HG02840 (cell line): Measurements from ENCODE around the gene DDN.

Source experiments
- ATAC-seq: cut with Tn5 transposase; IDR thresholded peaks from one replicate; pipeline ENCODE4 v1.9.1; 2021; ENCODE audit warnings: mild to moderate bottlenecking, moderate library complexity, moderate number of reproducible peaks; ENCODE audit not compliant: unreplicated experiment, low FRiP score

DDN gene

DNA sequence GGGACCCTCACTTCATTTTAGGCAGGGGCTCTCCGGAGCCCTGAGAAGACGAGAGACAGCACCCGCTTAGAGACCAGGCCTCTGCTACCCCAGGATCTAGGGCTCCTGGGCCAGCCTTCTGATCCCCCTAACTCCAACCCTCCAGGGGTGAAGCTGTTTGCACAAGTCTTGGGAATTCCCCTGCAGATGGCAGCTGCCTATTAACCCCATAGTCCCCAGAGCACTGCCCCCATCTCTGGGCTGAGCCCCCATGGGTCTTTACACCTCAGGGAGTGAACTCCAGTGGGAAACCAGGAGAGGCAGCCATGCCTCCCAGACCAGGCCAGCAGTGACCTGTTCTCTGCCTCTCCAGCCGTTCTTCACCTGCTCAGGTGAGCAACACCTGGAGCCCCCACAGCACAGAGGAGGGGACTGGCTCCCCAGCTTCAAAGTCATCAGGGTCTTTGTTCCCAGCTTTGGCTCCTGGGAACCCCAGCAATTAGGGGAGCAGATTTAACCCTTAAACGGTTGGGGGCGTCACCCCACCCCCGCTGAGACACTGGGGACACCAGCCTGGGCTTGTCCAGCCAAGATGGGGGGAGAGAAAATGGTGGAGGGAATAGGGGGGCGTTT is 29.9 kb downstream of the DDN start:
- no peak for ATAC-seq

DNA sequence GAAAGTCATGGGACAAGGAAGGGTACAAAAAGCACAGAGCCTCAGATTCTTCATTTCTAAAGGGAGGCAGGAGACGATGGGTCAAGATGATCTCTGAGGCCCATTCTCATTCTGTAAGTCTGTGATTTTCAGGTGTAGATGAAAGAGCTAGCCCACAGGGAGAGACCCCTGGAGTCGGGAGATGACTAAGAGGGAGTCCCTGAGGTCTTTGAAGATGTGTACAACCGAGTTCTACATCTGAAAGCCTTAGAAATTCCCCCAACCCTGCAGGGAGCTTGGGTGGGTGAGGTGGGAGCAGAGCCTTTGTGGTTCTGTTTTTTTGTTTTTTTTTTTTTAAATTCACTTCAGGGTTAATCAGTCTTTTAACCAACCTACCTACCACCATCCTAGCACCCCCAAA is 30.7 kb downstream of the DDN start:
- no peak for ATAC-seq

DNA sequence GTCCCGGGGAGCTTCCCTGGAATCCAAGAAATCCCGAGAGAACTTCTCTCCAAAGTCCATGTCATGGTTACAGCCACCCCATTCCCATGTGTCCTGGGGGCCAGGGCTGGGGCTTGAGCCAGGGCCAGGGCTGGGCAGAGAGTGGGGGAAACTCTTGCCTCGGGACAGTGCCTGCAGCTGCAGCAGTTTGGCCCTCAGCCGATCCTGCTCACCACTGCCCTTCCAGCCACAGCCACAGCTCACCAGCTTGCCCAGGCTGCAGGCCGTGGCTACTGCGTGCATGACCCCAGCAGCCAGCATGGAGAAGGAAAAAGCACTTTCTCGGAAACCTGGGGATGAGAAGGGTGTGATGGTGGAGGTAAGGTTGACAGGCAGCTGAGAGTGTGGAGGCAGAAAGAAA is 31.2 kb downstream of the DDN start:
- no peak for ATAC-seq

DNA sequence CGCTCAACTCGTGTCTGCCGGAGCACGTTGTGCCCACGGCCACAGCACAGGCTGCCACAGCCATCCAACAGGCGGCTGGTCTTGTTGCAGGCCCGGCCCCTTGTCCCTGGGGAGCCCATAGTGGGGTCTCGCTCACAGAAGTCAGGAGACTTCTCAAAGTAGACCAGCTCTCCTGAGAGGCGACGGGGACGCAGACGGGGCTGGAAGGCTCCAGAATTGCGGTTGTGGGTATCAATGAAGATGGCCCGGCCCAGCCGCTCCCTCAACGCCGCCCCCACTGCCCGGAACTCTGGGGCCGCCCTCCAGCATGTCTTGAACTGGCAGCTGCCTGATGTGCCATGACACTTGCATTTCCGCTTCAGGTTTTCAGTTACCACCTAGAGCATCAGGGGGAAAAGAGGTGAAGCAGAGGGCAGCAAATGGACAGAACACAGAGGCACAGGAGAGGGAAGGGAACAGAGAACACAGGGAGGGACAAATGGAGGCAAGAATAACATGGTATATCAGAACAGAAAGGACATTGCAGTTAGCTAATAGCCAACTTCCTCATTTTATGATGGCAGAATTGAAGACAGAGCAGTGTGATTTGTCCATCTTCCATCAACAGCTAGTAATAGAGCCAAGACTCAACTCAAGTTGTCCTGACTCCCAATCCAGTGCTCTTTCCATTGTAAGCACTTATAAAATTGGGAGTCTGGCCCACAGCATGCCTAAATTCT is 32.8 kb downstream of the DDN start:
- ATAC-seq = no peak

GRCh38 chr12:48965298-48965838 is 33.8 kb downstream of the DDN start:
- ATAC-seq = no peak

DNA sequence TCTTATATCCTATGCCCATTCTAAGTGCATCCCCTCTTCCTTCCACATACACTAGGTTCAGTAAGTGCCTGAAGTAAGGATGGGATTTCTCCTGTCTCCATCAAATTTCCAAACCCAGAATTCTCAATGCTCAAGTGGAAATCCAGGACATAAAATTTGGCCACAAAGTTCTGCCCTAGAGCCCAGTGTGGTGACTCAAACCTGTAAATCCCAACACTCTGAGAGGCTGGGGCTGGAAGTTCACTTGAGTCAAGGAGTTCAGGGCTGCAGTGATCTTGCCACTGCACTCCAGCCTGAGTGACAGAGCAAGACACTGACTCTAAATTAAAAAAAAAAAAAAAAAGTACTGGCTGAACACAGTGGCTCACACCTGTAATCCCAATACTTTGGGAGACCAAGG is 37.4 kb downstream of the DDN start:
- ATAC-seq = no peak

DNA sequence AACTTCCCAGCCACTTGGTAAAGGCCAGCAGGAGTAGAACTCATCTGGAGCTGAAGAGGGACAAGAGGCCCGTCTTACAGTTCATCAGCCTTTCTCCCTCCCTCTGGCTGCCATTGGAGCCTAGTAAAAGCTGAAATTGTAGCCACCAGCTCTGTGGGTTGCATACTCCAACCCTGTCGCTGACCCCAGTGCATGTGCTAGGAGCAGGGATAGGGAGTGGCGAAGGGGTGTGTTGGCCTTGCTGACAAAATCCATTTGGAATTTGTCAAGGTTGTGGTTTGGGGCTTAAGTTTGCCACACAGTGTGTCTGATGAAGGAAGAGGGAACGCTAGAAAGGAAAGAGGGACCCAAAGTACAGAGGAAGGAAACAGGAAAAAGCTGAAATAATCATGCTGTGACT is 37.8 kb downstream of the DDN start:
- ATAC-seq = no peak

DNA sequence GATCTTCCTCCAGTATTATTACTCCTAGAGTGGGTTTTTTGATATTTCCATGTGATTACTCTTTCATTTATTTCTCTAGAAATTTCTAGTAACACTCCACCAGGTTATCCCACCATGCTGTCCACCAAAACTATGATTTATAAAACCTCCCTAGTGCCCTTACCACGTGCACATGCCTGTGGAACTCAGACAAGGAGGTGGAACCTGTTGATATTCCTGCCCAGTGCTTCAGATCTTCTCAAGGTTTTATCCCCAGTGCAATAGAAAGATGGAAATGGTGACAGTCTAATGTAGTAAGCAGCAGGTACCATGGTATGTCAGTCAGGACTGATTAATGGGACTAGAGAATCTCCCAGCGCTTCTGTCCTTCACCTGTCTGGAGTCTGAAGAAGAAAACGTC is 38.3 kb downstream of the DDN start:
- ATAC-seq = no peak

DNA sequence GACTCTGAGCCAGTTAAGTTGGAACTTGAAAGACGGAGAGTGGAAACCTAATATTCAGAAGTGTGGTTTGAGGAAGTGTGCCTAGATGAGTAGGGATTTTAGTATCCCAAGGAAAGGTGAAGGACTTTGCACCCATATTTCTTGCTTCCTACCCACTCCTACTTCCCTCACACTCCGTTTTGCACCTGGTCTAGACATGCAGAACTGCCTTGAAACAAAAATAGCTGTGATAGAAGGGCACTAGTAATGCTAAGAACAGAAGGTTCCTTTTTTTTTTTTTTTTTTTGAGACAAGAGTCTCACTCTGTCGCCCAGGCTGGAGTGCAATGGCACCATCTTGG is 41.2 kb downstream of the DDN start:
- ATAC-seq = no peak

- ATAC-seq = peak; percentile 70
Observed at GRCh38 chr12:48957141-48958048, 41.8 kb downstream of the DDN start, which contains the start of gene ARF3. Gene ARF3 (minus strand): TSS chr12:48957487. CDS start chr12:48941095, 16,392 bp downstream.

GRCh38 chr12:48956279-48957140 is 42.7 kb downstream of the DDN start:
- ATAC-seq = no peak

- no peak for ATAC-seq
Observed at GRCh38 chr12:48954841-48955501, 44.2 kb downstream of the DDN start.

GRCh38 chr12:48954061-48954460 is 45.1 kb downstream of the DDN start:
- ATAC-seq = no peak

GRCh38 chr12:48952691-48953090 is 46.5 kb downstream of the DDN start:
- no peak for ATAC-seq

DNA sequence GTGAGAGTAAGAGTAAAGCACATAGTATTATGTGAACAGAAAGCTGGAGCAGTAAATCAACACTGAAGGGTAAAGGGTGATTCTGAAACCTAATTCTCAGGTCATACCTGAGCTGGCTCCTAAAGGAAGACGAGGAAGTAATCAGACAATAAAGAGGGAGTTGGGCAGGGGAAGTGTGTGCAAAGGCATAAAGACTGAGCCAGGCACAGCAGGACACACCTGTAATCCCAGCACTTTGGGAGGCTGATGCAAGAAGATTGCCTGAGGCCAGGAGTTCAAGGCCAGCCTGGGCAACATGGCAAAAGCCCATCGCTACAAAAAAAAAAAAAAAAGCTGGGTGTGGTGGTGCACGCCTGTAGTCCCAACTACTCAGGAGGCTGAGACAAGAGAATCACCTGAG is 51.4 kb downstream of the DDN start:
- ATAC-seq = no peak

DNA sequence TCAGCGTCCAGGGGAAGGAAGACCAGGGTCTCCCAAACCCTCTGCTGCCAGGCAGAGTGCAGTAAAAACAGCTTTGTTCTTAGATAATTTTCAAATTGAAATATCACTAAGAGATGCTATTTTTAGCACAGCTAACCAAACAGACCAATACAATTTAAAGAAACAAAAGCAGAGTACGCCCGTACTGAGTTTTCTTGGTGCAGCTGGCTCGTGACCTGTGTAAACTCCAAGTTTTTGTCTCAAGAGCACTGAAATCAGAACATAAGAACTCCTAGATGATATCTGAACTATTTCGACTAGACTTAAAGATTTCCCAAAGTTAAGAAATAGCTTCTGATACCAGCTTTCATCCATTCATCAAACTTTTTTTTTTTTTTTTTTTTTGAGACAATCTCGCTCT is 52.2 kb downstream of the DDN start:
- no peak for ATAC-seq

DNA sequence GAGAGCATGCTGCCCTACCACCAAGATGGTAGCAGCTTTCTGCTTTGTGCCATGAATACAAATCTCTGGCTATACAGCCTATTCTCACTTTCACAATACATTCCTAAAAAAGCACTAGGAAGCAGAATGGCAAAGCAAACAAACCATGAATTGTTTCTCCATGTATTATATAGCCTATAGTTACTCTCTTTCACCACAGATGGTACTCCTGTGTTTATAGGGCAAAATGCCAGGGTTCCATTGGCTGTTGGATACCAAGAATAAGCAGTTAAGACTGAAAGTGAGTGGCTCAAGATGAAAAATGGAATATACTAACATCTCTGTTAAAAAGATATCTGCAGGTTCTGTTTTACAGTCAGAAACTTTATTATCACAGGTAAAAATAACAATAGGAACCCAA is 53.0 kb downstream of the DDN start:
- ATAC-seq = no peak
